Measurements from ENCODE around the gene C16orf78.

Gene C16orf78

DNA sequence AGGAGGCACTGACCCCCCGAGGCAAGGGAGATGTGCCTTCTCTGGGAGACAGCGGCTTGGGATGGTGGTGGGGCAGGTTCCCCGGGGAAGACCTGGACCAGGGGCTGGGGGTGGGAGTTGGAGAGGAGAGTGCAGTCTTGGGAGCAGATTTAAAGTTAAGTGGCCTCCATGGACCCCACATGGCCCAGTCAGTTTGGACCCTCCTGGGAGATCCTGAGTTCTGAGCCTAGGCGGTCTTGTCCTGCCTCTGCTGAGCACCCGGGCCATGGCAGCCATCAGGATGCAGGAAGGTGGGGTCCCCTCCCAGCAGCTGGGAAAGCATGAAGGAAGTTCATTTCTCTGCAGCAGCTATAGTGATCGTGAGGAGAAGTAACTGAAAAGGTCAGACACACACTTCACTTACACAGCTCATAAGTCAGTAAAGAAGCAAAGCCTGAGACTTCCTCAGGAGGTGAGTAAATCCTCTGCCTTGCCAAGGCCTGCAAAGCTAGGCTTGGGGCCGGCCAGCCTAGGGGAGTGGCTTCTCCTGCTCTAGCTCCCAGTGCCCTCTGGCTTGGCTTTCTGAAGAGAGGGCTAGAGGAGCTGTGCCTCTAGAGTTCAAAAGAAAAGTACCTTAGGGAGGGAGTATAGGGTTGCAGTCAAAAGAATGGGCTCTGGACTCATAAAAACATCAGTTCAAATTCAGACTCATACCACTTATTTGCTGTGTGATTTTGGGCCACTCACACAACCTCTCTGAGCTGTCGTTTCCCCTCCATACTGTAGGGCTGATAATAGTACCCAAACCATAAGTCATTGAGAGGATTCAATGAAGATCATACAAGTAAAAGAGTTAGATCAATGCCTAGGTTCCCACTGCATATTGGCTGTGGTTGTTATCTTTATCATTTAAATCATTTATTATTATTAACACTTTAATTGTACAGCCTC is 31.0 kb upstream of the C16orf78 start:
- Mint-ChIP-seq H3K4me3 (no peak overlapping the region), H3K4me1 (ENCODE audit: low read depth) (no peaks in the 10 kb centered on the region), H3K27ac (no peak overlapping the region), H3K9me3 (no peaks in the 10 kb centered on the region), H3K27me3 (peaks cover 2% of the 10 kb centered on the region), H3K36me3 (ENCODE audit: low read depth) (no peaks in the 10 kb centered on the region)
- intact Hi-C loops (cut with micrococcal nuclease): no loop called here

DNA sequence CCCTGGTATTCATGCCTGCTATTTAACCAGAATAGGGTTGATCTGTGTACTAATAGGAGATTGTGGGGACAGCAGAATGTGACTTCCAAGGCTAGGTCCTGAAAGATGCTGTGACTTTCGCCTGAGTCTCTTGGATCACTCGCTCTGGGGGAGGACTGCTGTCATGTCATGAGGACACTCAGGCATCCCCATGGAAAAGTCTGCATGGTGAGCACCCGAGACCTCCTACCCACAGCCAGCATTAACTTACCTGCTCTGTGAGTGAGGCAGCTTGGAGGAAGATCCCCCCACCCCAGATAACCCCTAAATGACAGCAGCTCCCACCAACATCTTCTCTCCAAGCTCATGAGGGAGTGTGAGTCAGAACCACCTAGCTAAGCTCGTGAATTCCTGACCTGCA is 30.3 kb upstream of the C16orf78 start:
- H3K27me3 Mint-ChIP-seq: peaks cover 2% of the 10 kb centered on the region
- intact Hi-C loops (cut with micrococcal nuclease): no loop called here
- no peak overlapping the region for H3K4me3 Mint-ChIP-seq
- no peak overlapping the region for H3K27ac Mint-ChIP-seq
- no peaks in the 10 kb centered on the region for H3K9me3 Mint-ChIP-seq
- H3K36me3 Mint-ChIP-seq (ENCODE audit: low read depth): no peaks in the 10 kb centered on the region
- H3K4me1 Mint-ChIP-seq (ENCODE audit: low read depth): no peaks in the 10 kb centered on the region

GRCh38 chr16:49344401-49344800 is 29.2 kb upstream of the C16orf78 start:
- H3K4me1 Mint-ChIP-seq (ENCODE audit: low read depth): no peaks in the 10 kb centered on the region
- H3K27ac Mint-ChIP-seq: no peak overlapping the region
- H3K4me3 Mint-ChIP-seq: no peak overlapping the region
- no peaks in the 10 kb centered on the region for H3K36me3 Mint-ChIP-seq (ENCODE audit: low read depth)
- intact Hi-C loops (cut with micrococcal nuclease): no loop called here
- no peaks in the 10 kb centered on the region for H3K27me3 Mint-ChIP-seq
- no peaks in the 10 kb centered on the region for H3K9me3 Mint-ChIP-seq

- Mint-ChIP-seq H3K36me3 (ENCODE audit: low read depth) (no peaks in the 10 kb centered on the region), H3K27me3 (peaks cover 7% of the 10 kb centered on the region), H3K4me1 (ENCODE audit: low read depth) (no peaks in the 10 kb centered on the region), H3K27ac (no peak overlapping the region), H3K4me3 (no peak overlapping the region), H3K9me3 (no peaks in the 10 kb centered on the region)
- intact Hi-C loops (cut with micrococcal nuclease): no loop called here
Measured at GRCh38 chr16:49345829-49346228, 27.8 kb upstream of the C16orf78 start.

GRCh38 chr16:49346459-49346858 is 27.1 kb upstream of the C16orf78 start:
- H3K27me3 Mint-ChIP-seq: peaks cover 12% of the 10 kb centered on the region
- no peak overlapping the region for H3K27ac Mint-ChIP-seq
- H3K9me3 Mint-ChIP-seq: no peaks in the 10 kb centered on the region
- H3K4me1 Mint-ChIP-seq (ENCODE audit: low read depth): no peaks in the 10 kb centered on the region
- no peaks in the 10 kb centered on the region for H3K36me3 Mint-ChIP-seq (ENCODE audit: low read depth)
- H3K4me3 Mint-ChIP-seq: no peak overlapping the region
- intact Hi-C loops (cut with micrococcal nuclease): no loop called here

- no peaks in the 10 kb centered on the region for H3K9me3 Mint-ChIP-seq
- H3K27ac Mint-ChIP-seq: no peak overlapping the region
- intact Hi-C loops (cut with micrococcal nuclease): no loop called here
- H3K36me3 Mint-ChIP-seq (ENCODE audit: low read depth): no peaks in the 10 kb centered on the region
- H3K27me3 Mint-ChIP-seq: peaks cover 14% of the 10 kb centered on the region
- H3K4me3 Mint-ChIP-seq: no peak overlapping the region
- H3K4me1 Mint-ChIP-seq (ENCODE audit: low read depth): no peaks in the 10 kb centered on the region
Measured at GRCh38 chr16:49347476-49347875, 26.1 kb upstream of the C16orf78 start.

- Mint-ChIP-seq H3K27ac (no peak overlapping the region), H3K9me3 (no peaks in the 10 kb centered on the region), H3K27me3 (peaks cover 14% of the 10 kb centered on the region), H3K4me1 (ENCODE audit: low read depth) (no peaks in the 10 kb centered on the region), H3K4me3 (no peak overlapping the region), H3K36me3 (ENCODE audit: low read depth) (no peaks in the 10 kb centered on the region)
- intact Hi-C loops (cut with micrococcal nuclease): no loop called here
Measured at GRCh38 chr16:49348408-49349176, 25.0 kb upstream of the C16orf78 start.

DNA sequence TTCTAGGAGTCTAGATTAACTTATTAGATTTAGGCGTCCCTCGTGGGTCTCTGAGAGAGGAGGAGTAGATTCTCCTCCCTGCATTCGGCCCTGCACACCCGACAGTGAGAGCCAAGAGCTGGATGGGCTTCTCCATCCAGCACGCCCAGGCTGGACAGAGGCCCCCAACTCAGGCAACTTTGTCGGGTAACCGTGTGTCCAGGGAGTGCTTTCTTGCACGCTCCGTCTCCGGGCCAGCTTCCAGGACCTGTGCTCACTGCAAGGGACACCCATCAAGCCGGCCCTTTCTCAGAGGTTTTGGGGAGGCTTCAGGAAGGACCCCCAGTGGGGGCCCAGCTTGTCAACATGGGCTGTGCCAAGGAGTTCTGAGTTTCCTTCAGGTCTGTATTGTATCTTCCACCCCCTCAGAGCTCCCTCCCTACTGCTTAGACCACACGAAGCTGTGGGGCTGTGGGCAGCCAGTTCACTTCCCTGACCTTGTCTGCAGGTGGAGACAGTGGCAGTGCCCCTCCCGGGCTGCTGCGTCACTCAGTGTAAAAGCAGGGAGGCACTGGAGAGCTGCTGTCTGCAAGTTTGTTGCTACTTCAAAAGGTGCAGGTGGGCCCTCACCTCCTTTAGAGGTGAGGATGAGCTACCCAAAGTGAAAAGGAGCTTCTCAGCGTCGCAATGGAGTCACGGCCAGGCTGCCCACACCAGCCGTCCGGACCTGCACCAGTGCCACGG is 24.0 kb upstream of the C16orf78 start:
- Mint-ChIP-seq H3K27me3 (peaks cover 14% of the 10 kb centered on the region), H3K27ac (no peak overlapping the region), H3K4me1 (ENCODE audit: low read depth) (no peaks in the 10 kb centered on the region), H3K36me3 (ENCODE audit: low read depth) (no peaks in the 10 kb centered on the region), H3K9me3 (no peaks in the 10 kb centered on the region), H3K4me3 (no peak overlapping the region)
- intact Hi-C loops (cut with micrococcal nuclease): loop anchor here (1.0 kb wide), 1 partner anchor 662 kb away; no protein-coding TSS in a partner anchor

GRCh38 chr16:49350265-49351095 is 23.1 kb upstream of the C16orf78 start:
- intact Hi-C loops (cut with micrococcal nuclease): loop anchor here (1.0 kb wide), 1 partner anchor 663 kb away; no protein-coding TSS in a partner anchor
- Mint-ChIP-seq H3K4me3 (no peak overlapping the region), H3K9me3 (no peaks in the 10 kb centered on the region), H3K4me1 (ENCODE audit: low read depth) (no peaks in the 10 kb centered on the region), H3K36me3 (ENCODE audit: low read depth) (no peaks in the 10 kb centered on the region), H3K27me3 (peaks cover 14% of the 10 kb centered on the region), H3K27ac (no peak overlapping the region)

GRCh38 chr16:49351096-49351487 is 22.5 kb upstream of the C16orf78 start:
- Mint-ChIP-seq H3K27me3 (peaks cover 14% of the 10 kb centered on the region), H3K36me3 (ENCODE audit: low read depth) (no peaks in the 10 kb centered on the region), H3K9me3 (no peaks in the 10 kb centered on the region), H3K4me1 (ENCODE audit: low read depth) (no peaks in the 10 kb centered on the region), H3K27ac (no peak overlapping the region), H3K4me3 (no peak overlapping the region)
- intact Hi-C loops (cut with micrococcal nuclease): no loop called here

DNA sequence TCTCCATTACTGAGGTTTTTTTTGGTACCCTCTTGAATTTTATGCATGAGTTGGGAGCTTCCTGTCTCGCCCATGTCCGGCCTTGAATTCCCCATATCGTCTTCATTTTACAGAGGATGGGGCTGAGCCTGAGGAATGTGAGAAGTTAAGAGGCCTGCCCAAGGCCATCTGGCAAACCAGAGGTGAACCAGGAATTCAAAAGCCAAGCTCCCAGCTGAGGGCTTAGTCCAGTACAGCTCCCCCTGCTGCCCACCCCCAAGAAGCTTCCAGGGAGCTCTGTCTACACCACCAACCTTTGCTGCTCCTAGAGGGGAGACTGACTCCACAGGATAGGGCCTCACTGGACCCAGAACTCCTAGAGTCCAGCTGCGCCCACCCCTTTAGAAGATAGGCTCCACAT is 20.7 kb upstream of the C16orf78 start:
- no peaks in the 10 kb centered on the region for H3K36me3 Mint-ChIP-seq (ENCODE audit: low read depth)
- no peak overlapping the region for H3K27ac Mint-ChIP-seq
- no peaks in the 10 kb centered on the region for H3K4me1 Mint-ChIP-seq (ENCODE audit: low read depth)
- peaks cover 18% of the 10 kb centered on the region for H3K27me3 Mint-ChIP-seq
- H3K4me3 Mint-ChIP-seq: no peak overlapping the region
- intact Hi-C loops (cut with micrococcal nuclease): no loop called here
- H3K9me3 Mint-ChIP-seq: no peaks in the 10 kb centered on the region

GRCh38 chr16:49353680-49354079 is 19.9 kb upstream of the C16orf78 start:
- intact Hi-C loops (cut with micrococcal nuclease): no loop called here
- Mint-ChIP-seq H3K36me3 (ENCODE audit: low read depth) (no peaks in the 10 kb centered on the region), H3K9me3 (no peaks in the 10 kb centered on the region), H3K27ac (no peak overlapping the region), H3K4me3 (no peak overlapping the region), H3K4me1 (ENCODE audit: low read depth) (no peaks in the 10 kb centered on the region), H3K27me3 (peaks cover 20% of the 10 kb centered on the region)

DNA sequence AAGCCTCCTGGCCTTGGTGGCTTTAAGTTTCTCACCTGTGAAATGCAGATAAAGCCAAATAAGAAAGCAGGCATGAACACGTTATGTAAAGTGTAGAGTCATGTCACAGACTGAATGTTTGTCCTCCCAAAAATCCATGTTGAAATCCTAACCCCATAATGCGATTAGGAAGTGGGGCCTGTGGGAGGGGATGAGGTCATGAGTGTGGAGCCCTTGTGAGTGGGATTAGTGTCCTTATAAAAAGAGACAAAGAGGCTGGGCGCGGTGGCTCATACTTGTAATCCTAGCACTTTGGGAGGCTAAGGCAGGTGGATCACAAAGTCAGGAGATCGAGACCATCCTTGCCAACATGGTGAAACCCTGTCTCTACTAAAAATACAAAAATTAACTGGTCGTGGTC is 19.5 kb upstream of the C16orf78 start:
- intact Hi-C loops (cut with micrococcal nuclease): no loop called here
- Mint-ChIP-seq H3K9me3 (no peaks in the 10 kb centered on the region), H3K4me3 (no peak overlapping the region), H3K36me3 (ENCODE audit: low read depth) (no peaks in the 10 kb centered on the region), H3K27ac (no peak overlapping the region), H3K27me3 (peaks cover 20% of the 10 kb centered on the region), H3K4me1 (ENCODE audit: low read depth) (no peaks in the 10 kb centered on the region)

Data from dendritic cell treated with granulocyte-macrophage colony-stimulating factor and Interleukin-4, amounts not matched to agents 40 ng/mL and 50 ng/mL, for 4 days (primary cell).